Pancreas (tissue), 10 donors: ENCODE results near the gene PALB2. TPM values are rescaled to one million over a fixed set of nuclear protein-coding genes. Genes with fewer than 3 reads are reported as not detected.

ENCODE experiments used
- ATAC-seq, 4 donors: fragments of 200-7000 bp; cut with Tn5 transposase; one replicate each; pipeline versions ENCODE4 v1.8.0 to v1.9.1; 2020; ENCODE audit warnings: mild to moderate bottlenecking in 4 of 4, moderate library complexity in 4 of 4
- DNase-seq, 6 donors: peaks; one replicate each; pipeline ENCODE4 v3.0.0-alpha.2; 2020
- FAIRE-seq: peaks from 2 replicates; lab custom pipeline; 2012; peaks lifted over from hg19 to GRCh38; lab: Jason Lieb, UNC
- H3K27ac ChIP-seq, 4 donors: fragments of 200-600 bp; sonication (generic); 1 replicate in 3 of 4; 2 replicates in 1 of 4; pipeline versions ENCODE4 v1.5.0 to v1.8.0; 2020
- H3K27me3 ChIP-seq, 4 donors: fragments of 200-600 bp; one replicate each; pipeline ENCODE4 v1.8.0; 2021
- H3K36me3 ChIP-seq, 3 donors: fragments of 200-600 bp; sonication (generic) in 1 of 3; one replicate each; pipeline versions ENCODE4 v1.5.0 to v1.8.0; 2020 to 2021
- H3K4me1 ChIP-seq, 3 donors: fragments of 200-600 bp; one replicate each; pipeline ENCODE4 v1.8.0; 2021
- H3K4me3 ChIP-seq, 4 donors: fragments of 200-600 bp; sonication (generic) in 2 of 4; one replicate each; pipeline versions ENCODE4 v1.5.0 to v1.8.0; 2020 to 2021
- H3K9me3 ChIP-seq, 4 donors: fragments of 200-600 bp; one replicate each; pipeline ENCODE4 v1.8.0; 2021
- CTCF ChIP-seq, 4 donors: fragments of 200-600 bp; sonication (generic) in 3 of 4; IDR thresholded peaks; one replicate each; pipeline versions ENCODE4 v1.5.0 to v1.8.0; 2021; ENCODE audit warnings: antibody characterized with exemption in 4 of 4
- WGBS, 2 donors: extraction: QIAGEN DNeasy Blood & Tissue Kit; methylation state at CpG; one replicate each; pipeline ENCODE4 v1.1.7; 2013; 5-methylcytosine and 5-hydroxymethylcytosine counted together
- intact Hi-C, 3 donors: fragments of 100-400 bp; cut with DNase I; formaldehyde crosslinking; loops; one replicate each; pipeline versions ENCODE4 v1.11.1 to v1.14.2; 2022
- polyA plus RNA-seq, 2 donors: library from polyadenylated mRNA; stranded (reverse); fragments of 200-250 nt; gene quantifications; one replicate each; pipeline ENCODE4 v1.2.3, GENCODE V29; 2013
- total RNA-seq, 6 donors: library from RNA; stranded (reverse); fragmentation: NEBNext Ultra II Directional in 4 of 6; extraction: Animal tissue kit (Norgen Biotek cat#: 25700) in 4 of 6; gene quantifications; one replicate each; pipeline versions ENCODE4 v1.2.1 to v1.2.4, GENCODE V29; 2021 to 2023
- donor health status: healthy with polysubstance abuse.
- donor health status: DM: no; HTN: no; CAD: no; lungs with moderate emphysema.
- donor health status: DM: no; HTN: no; CAD: no.
- donor health status: control.
- donor health status: control.
- donor health status: Bipolar disorder and iron deficiency.
- donor health status: DM: yes; HTN: yes; CAD: no.
- donor health status: DM: no; HTN: no; CAD: no.
- donor health status: DM: no; HTN: no; CAD: no.
- donor health status: DM: yes; HTN: yes; CAD: no.

Gene PALB2
- total and polyA plus RNA-seq, 8 donors, result 2.3 to 6.8 (median 4.3) TPM

- Histone ChIP-seq H3K4me3 (no peak overlapping the region), H3K9me3 (no peaks in the 10 kb centered on the region), H3K36me3 (peaks cover 0 to 23% (median 0%) of the 10 kb centered on the region in 3 donors), H3K27me3 (no peaks in the 10 kb centered on the region), H3K27ac (no peak overlapping the region), H3K4me1 (no peaks in the 10 kb centered on the region)
- TF ChIP-seq CTCF (IDR thresholded peaks at IDR 0.05), result no peak
- intact Hi-C loops, result no loop called here
- FAIRE-seq (no peak), DNase-seq (no peak), ATAC-seq (peak in 1 of 4 donors; percentile 18)
- WGBS, 2 donors, result 95 to 98% methylated on average over 4 of the region's 4 CpGs
Measured at GRCh38 chr16:23579371-23579770, 61.7 kb downstream of the PALB2 start.

GRCh38 chr16:23578101-23578830 lies 62.8 kb downstream of the PALB2 start:
- no peak for FAIRE-seq
- 74 to 75% methylated on average over 5 of the region's 5 CpGs for WGBS, 2 donors
- no peak for ATAC-seq
- Histone ChIP-seq H3K27ac (no peak overlapping the region), H3K27me3 (no peaks in the 10 kb centered on the region), H3K9me3 (no peaks in the 10 kb centered on the region), H3K4me1 (peaks cover 4 to 6% (median 6%) of the 10 kb centered on the region in 3 donors), H3K36me3 (peaks cover 0 to 25% (median 0%) of the 10 kb centered on the region in 3 donors), H3K4me3 (no peak overlapping the region)
- DNase-seq, result no peak
- no peak for TF ChIP-seq CTCF (IDR thresholded peaks at IDR 0.05)
- intact Hi-C loops, result no loop called here

GRCh38 chr16:23577493-23577892 lies 63.6 kb downstream of the PALB2 start:
- Histone ChIP-seq H3K9me3 (no peaks in the 10 kb centered on the region), H3K4me3 (no peak overlapping the region), H3K27ac (no peak overlapping the region), H3K36me3 (peaks cover 0 to 33% (median 0%) of the 10 kb centered on the region in 3 donors), H3K27me3 (no peaks in the 10 kb centered on the region), H3K4me1 (peaks cover 4 to 6% (median 6%) of the 10 kb centered on the region in 3 donors)
- WGBS, 2 donors, result 88 to 97% methylated on average over 2 of the region's 2 CpGs
- no peak for TF ChIP-seq CTCF (IDR thresholded peaks at IDR 0.05)
- no peak for FAIRE-seq
- ATAC-seq, result no peak
- no peak for DNase-seq
- intact Hi-C loops, result no loop called here

GRCh38 chr16:23575834-23576233 lies 65.3 kb downstream of the PALB2 start:
- H3K36me3 ChIP-seq, result peaks cover 0 to 28% (median 0%) of the 10 kb centered on the region in 3 donors
- WGBS, 2 donors, result 93 to 94% methylated on average over 3 of the region's 3 CpGs
- no peak for FAIRE-seq

More at GRCh38 chr16:23575834-23576233, 65.3 kb downstream of the PALB2 start:
- DNase-seq, result no peak
- Histone ChIP-seq H3K27me3 (no peaks in the 10 kb centered on the region), H3K27ac (no peak overlapping the region), H3K4me3 (no peak overlapping the region), H3K9me3 (no peaks in the 10 kb centered on the region), H3K4me1 (peaks cover 4 to 6% (median 6%) of the 10 kb centered on the region in 3 donors)
- TF ChIP-seq CTCF (IDR thresholded peaks at IDR 0.05), result no peak
- no peak for ATAC-seq
- intact Hi-C loops, result no loop called here
